Central memory CD8-positive, alpha-beta T cell (primary cell): ENCODE measurements around the gene AADAT.
"Not testable (repeated sequence)": the region's sequence is repeated elsewhere in the genome, so short reads cannot be mapped to it uniquely, and the experiment has no call there.

Experiments used
- ATAC-seq: fragments of 150-1000 bp; cut with Tn5 transposase; replicated peaks from 2 replicates; pipeline ENCODE4 v1.10.0; 2022; ENCODE audit warnings: mild to moderate bottlenecking, moderate FRiP score, moderate number of reproducible peaks; ENCODE audit not compliant: poor library complexity, severe bottlenecking; ENCODE audit errors: extremely low read depth
- DNase-seq, 2 donors: peaks; one replicate each; pipeline ENCODE4 v3.0.0; 2021; ENCODE audit warnings: low spot score in 2 of 2
- H3K27ac Mint-ChIP-seq: one replicate; pipeline ENCODE4 v1.8.0; 2022; ENCODE audit warnings: low read depth, mild to moderate bottlenecking, moderate library complexity, mixed read lengths
- H3K27me3 Mint-ChIP-seq: one replicate; pipeline ENCODE4 v1.8.0; 2022; ENCODE audit warnings: mixed read lengths
- H3K36me3 Mint-ChIP-seq: one replicate; pipeline ENCODE4 v1.8.0; 2022; ENCODE audit warnings: mild to moderate bottlenecking, moderate library complexity, mixed read lengths; ENCODE audit not compliant: insufficient read depth
- H3K4me1 Mint-ChIP-seq: one replicate; pipeline ENCODE4 v1.8.0; 2022; ENCODE audit warnings: mixed read lengths
- H3K4me3 Mint-ChIP-seq: one replicate; pipeline ENCODE4 v1.8.0; 2022; ENCODE audit warnings: mild to moderate bottlenecking, moderate library complexity, mixed read lengths
- H3K9me3 Mint-ChIP-seq: one replicate; pipeline ENCODE4 v1.8.0; 2022; ENCODE audit warnings: mixed read lengths

Gene AADAT

DNA sequence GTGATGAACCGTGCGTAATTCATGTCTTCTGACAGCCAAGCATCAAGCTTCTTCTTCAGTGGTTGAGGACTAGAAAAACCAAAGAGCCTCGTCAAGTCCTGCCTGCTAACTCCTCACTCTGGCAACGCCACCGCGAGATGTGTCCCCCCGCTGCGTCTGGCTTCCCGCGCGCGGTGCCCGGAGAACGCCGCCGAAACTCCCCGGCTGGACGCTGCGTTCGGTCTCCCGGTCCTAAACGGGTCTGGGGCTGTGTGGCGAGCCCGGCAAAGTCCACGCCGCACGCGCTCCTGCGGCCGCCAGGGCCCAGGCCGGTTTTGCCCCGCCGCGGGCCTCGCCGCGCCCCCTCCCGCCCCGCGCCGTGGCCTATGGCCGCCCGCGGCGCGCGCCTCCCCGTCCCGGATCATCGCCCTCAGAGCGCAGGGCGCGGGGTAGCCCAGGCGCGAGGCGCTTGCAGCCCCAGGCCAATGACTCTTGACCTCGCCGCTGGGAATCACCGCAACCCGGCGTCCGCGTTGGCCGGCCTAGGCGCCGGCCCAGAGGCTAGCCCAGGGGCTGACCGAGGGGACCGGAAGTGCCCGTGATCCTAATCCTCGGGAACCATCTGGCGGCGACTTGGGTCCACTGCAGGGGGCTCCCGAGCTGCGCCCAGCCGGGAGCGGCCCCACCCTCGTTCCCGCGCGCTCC, at the start of gene AADAT:
Gene AADAT, minus strand, starts transcription at position 289 of the 684 bp plus-strand sequence. Its CDS starts 266 bp downstream, at position 23.
- no peaks in the 10 kb centered on the region for H3K36me3 Mint-ChIP-seq
- no peak within 1 kb of the TSS for H3K4me3 Mint-ChIP-seq
- H3K9me3 Mint-ChIP-seq: no peaks in the 10 kb centered on the region
- DNase-seq (no peak), ATAC-seq (no peak)
- no peak within 1 kb of the TSS for H3K27ac Mint-ChIP-seq
- peaks cover 44% of the 10 kb centered on the region for H3K27me3 Mint-ChIP-seq
- H3K4me1 Mint-ChIP-seq: no peaks in the 10 kb centered on the region

- Mint-ChIP-seq H3K36me3 (no peaks in the 10 kb centered on the region), H3K9me3 (no peaks in the 10 kb centered on the region), H3K4me1 (no peaks in the 10 kb centered on the region), H3K27ac (no peak overlapping the region), H3K4me3 (no peak overlapping the region), H3K27me3 (no peaks in the 10 kb centered on the region)
- DNase-seq (peak; percentile 19 to 49), ATAC-seq (peak; percentile 61)
Observed at GRCh38 chr4:170138580-170139194, 48.9 kb upstream of the AADAT start.

DNA sequence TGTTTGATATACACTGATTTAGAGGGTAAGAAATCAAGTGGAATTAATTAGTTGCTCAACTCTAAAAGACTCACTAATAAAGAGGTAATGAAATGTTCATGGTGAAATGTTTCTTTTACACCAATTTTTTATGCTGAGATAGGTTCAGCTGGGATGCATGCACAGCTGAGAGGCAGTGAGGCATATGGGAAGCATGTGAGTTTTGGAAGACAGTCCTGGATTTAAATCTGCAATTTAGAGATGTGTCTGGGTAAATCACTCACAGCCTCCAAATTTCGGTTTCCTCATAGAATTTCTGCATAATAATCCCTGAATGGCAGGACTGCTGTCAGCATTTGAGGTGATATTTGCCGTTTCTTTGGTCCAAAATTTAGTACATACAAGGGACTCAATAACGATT, 48.2 kb upstream of the AADAT start:
- Mint-ChIP-seq H3K27me3 (no peaks in the 10 kb centered on the region), H3K27ac (no peak overlapping the region), H3K9me3 (peaks cover 7% of the 10 kb centered on the region), H3K4me3 (no peak overlapping the region), H3K4me1 (no peaks in the 10 kb centered on the region), H3K36me3 (no peaks in the 10 kb centered on the region)
- ATAC-seq (no peak), DNase-seq (no peak)

DNA sequence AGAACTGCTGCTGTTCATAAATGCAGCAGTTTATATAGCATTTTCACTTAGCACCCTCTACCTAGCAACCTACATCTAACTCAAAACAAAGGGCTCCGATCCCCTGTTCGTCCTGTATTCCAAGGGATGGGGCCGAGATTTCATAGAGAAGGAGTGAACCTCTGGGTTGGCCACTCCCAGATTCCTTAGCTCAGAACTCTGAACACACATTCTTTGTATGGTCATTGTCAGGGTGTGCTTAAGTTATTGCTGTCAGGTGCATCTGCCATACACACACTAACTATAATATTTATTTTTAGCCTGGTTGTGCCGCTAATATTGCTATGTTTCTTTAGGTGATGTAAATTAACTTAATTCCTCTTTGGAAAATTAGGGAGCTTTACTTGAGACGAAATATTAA, 47.7 kb upstream of the AADAT start:
- H3K4me1 Mint-ChIP-seq: no peaks in the 10 kb centered on the region

GRCh38 chr4:170134821-170135220, 45.1 kb upstream of the AADAT start:
- Mint-ChIP-seq H3K4me1 (no peaks in the 10 kb centered on the region), H3K4me3 (no peak overlapping the region), H3K27ac (no peak overlapping the region), H3K9me3 (peaks cover 12% of the 10 kb centered on the region), H3K27me3 (no peaks in the 10 kb centered on the region), H3K36me3 (no peaks in the 10 kb centered on the region)
- DNase-seq: no peak
- no peak for ATAC-seq

More for the DNA sequence above, 47.7 kb upstream of the AADAT start:
- no peaks in the 10 kb centered on the region for H3K27me3 Mint-ChIP-seq
- peaks cover 11% of the 10 kb centered on the region for H3K9me3 Mint-ChIP-seq
- no peak overlapping the region for H3K4me3 Mint-ChIP-seq
- DNase-seq (no peak), ATAC-seq (no peak)
- no peak overlapping the region for H3K27ac Mint-ChIP-seq
- no peaks in the 10 kb centered on the region for H3K36me3 Mint-ChIP-seq

DNA sequence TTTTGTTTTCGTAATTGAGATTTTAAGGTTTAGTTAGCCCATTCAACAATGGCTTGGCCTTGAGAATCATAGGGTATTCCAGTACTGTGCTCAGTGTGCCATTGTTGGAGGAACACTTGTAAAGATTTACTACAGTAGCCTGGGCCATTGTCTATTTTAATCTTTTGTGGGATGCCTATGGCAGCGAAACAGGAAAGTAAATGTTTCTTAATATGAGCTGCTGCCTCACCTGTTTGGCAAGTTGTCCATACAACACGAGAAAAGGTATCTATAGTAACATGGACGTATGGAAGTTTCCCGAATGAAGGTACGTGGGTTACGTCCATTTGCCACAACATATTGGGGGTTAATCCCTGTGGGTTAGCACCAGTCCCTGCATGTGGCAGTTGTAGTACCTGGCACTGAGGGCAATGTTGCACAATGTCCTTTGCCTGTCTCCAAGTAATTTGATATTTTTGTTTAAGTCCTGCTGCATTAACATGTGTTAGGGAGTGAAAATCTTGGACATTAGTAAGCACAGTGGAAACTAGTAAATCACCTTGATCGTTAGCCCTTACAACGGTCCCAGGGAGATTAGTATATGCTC, 38.6 kb upstream of the AADAT start:
- ATAC-seq (no peak), DNase-seq (no peak)
- no peak overlapping the region for H3K27ac Mint-ChIP-seq
- H3K4me1 Mint-ChIP-seq: no peaks in the 10 kb centered on the region
- H3K4me3 Mint-ChIP-seq: no peak overlapping the region
- H3K27me3 Mint-ChIP-seq: no peaks in the 10 kb centered on the region
- peaks cover 18% of the 10 kb centered on the region for H3K9me3 Mint-ChIP-seq
- no peaks in the 10 kb centered on the region for H3K36me3 Mint-ChIP-seq

GRCh38 chr4:170127758-170128157, 38.0 kb upstream of the AADAT start:
- H3K27me3 Mint-ChIP-seq: no peaks in the 10 kb centered on the region
- H3K36me3 Mint-ChIP-seq: no peaks in the 10 kb centered on the region
- no peak overlapping the region for H3K4me3 Mint-ChIP-seq
- no peak overlapping the region for H3K27ac Mint-ChIP-seq
- H3K4me1 Mint-ChIP-seq: no peaks in the 10 kb centered on the region
- DNase-seq (no peak), ATAC-seq (no peak)
- H3K9me3 Mint-ChIP-seq: peaks cover 14% of the 10 kb centered on the region

GRCh38 chr4:170124406-170124805, 34.6 kb upstream of the AADAT start:
- no peak for DNase-seq

GRCh38 chr4:170122252-170122651, 32.5 kb upstream of the AADAT start:
- H3K27me3 Mint-ChIP-seq: peaks cover 13% of the 10 kb centered on the region
- H3K4me1 Mint-ChIP-seq: no peaks in the 10 kb centered on the region
- peaks cover 10% of the 10 kb centered on the region for H3K9me3 Mint-ChIP-seq
- no peak overlapping the region for H3K27ac Mint-ChIP-seq
- DNase-seq (no peak), ATAC-seq (no peak)
- no peak overlapping the region for H3K4me3 Mint-ChIP-seq
- peaks cover 1% of the 10 kb centered on the region for H3K36me3 Mint-ChIP-seq

More at GRCh38 chr4:170124406-170124805, 34.6 kb upstream of the AADAT start:
- Mint-ChIP-seq H3K27ac (no peak overlapping the region), H3K4me3 (no peak overlapping the region), H3K27me3 (no peaks in the 10 kb centered on the region), H3K36me3 (no peaks in the 10 kb centered on the region), H3K4me1 (no peaks in the 10 kb centered on the region), H3K9me3 (peaks cover 10% of the 10 kb centered on the region)
- ATAC-seq: no peak

DNA sequence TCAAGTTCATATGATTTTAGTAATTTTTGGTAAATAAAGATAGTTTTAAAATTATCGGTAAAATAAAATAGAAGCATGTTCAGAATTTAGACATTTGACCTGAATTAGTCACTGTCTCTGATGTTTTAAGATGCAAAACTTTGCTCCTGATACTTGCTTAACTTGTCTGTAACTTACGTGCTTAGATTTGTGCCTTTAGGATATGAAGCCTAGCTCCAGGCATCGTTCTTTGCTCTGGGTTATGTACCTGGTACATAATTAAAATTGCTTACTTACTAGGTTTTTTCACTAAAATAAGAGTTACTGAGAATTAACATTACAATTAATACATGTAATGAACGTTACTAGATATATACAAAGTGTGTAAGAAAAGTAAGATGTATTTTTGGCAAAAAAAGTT, 24.9 kb upstream of the AADAT start:
- H3K27ac Mint-ChIP-seq: no peak overlapping the region
- ATAC-seq (no peak), DNase-seq (no peak)
- peaks cover 1% of the 10 kb centered on the region for H3K36me3 Mint-ChIP-seq
- H3K4me3 Mint-ChIP-seq: no peak overlapping the region
- no peaks in the 10 kb centered on the region for H3K4me1 Mint-ChIP-seq
- H3K27me3 Mint-ChIP-seq: peaks cover 34% of the 10 kb centered on the region
- H3K9me3 Mint-ChIP-seq: no peaks in the 10 kb centered on the region

GRCh38 chr4:170114183-170114582, 24.4 kb upstream of the AADAT start:
- not testable (repeated sequence) for H3K9me3 Mint-ChIP-seq, H3K4me1 Mint-ChIP-seq, H3K27ac Mint-ChIP-seq, H3K36me3 Mint-ChIP-seq, H3K4me3 Mint-ChIP-seq, ATAC-seq, DNase-seq
- peaks cover 34% of the 10 kb centered on the region for H3K27me3 Mint-ChIP-seq

DNA sequence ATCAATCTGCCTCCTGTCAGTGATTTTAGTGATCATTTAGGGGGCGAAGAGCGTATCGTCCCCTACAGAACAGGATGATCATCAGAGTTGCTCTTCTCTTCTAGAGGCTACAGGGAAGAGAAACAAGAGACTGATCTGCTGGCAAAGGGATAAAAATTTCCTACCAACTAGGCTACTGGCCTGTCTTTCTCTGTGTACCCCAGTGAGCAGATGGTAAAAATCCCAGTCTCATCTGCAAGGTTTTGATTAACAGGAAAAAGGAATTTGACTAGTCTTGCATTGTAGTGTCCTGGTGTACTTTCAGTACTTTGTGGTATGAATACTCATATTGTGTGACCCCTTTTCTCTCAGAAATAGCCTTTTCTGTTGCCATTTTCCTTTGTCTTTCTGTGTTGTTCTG, 21.8 kb upstream of the AADAT start:
- H3K36me3 Mint-ChIP-seq: no peaks in the 10 kb centered on the region
- H3K9me3 Mint-ChIP-seq: no peaks in the 10 kb centered on the region
- ATAC-seq (no peak), DNase-seq (no peak)
- H3K27ac Mint-ChIP-seq: no peak overlapping the region
- H3K4me3 Mint-ChIP-seq: no peak overlapping the region
- no peaks in the 10 kb centered on the region for H3K4me1 Mint-ChIP-seq
- H3K27me3 Mint-ChIP-seq: peaks cover 14% of the 10 kb centered on the region

DNA sequence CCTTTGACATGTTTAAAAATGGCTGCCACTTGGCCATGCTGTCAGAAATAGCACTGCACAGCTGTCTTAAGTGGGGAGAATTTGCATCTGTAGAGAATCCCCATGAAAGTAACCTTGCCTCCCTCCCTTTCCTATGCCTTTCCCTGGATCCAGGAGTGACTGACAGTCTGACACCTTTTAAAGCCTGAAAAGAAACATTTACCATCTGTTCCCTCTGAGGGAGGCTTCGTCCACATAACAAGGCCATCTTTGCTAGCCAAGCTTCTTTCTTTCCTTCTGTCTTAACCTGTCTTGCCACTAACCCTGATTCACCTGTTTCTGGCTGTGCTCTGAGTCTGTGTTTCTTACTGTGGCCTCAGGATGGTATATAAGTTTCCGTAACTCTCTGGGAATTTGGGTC, 21.3 kb upstream of the AADAT start:
- no peak overlapping the region for H3K27ac Mint-ChIP-seq
- DNase-seq: no peak
- peaks cover 13% of the 10 kb centered on the region for H3K27me3 Mint-ChIP-seq

More for the DNA sequence above, 21.3 kb upstream of the AADAT start:
- Mint-ChIP-seq H3K9me3 (no peaks in the 10 kb centered on the region), H3K4me3 (no peak overlapping the region), H3K36me3 (no peaks in the 10 kb centered on the region), H3K4me1 (no peaks in the 10 kb centered on the region)
- no peak for ATAC-seq
